Measurements from ENCODE around the gene PKDCC. TPM values are rescaled to one million over a fixed set of nuclear protein-coding genes. Genes with fewer than 3 reads are reported as not detected.
A peak's percentile ranks its signal among the peaks of the same experiment; 100 is the strongest.

Gene PKDCC
- total and polyA plus RNA-seq, 2 donors (not counting 1 experiment from before 2014, with no cell fraction given) = 0.20 to 0.82 TPM

GRCh38 chr2:42101206-42102023 lies 53.6 kb downstream of the PKDCC start:
- Histone ChIP-seq H3K4me1 (ENCODE audit: control insufficient read depth in 2 of 2, insufficient read depth in 2 of 2, low read length in 2 of 2) (peaks cover 91 to 97% of the 10 kb centered on the region in 2 donors), H4K20me1 (ENCODE audit: control insufficient read depth, insufficient read depth, low read length, poor library complexity, severe bottlenecking) (no peaks in the 10 kb centered on the region), H2AFZ (ENCODE audit: insufficient read depth, low read depth, low read length, poor library complexity, severe bottlenecking) (peak overlapping the region; percentile 46), H3K4me2 (replicated peaks; ENCODE audit: low read depth, low read length, poor library complexity, severe bottlenecking) (peak overlapping the region; percentile 94), H3K36me3 (replicated peaks in 1 of 2; ENCODE audit: control extremely low read depth in 1 of 2, control insufficient read depth in 1 of 2, extremely low read depth in 1 of 2, insufficient read depth in 2 of 2, low read length in 1 of 2) (no peaks in the 10 kb centered on the region), H3K9me3 (ENCODE audit: control extremely low read depth in 1 of 3, control insufficient read depth in 2 of 3, insufficient read depth in 1 of 3, low read length in 2 of 3) (peaks cover 0 to 12% (median 6%) of the 10 kb centered on the region in 3 donors), H3K27me3 (replicated peaks in 1 of 4; ENCODE audit: control extremely low read depth in 1 of 4, control insufficient read depth in 3 of 4, insufficient read depth in 4 of 4, low read length in 3 of 4) (no peaks in the 10 kb centered on the region), H3K79me2 (ENCODE audit: control insufficient read depth, insufficient read depth, low read length) (peaks cover 4% of the 10 kb centered on the region), H3K27ac (ENCODE audit: low read length in 2 of 2) (peak overlapping the region; percentile 98 to 99), H3K4me3 (ENCODE audit: control extremely low read depth in 1 of 5, extremely low read depth in 1 of 5, insufficient read depth in 1 of 5, low read depth in 2 of 5, low read length in 4 of 5) (peak overlapping the region; percentile 34 to 70 (median 52)), H3K9ac (ENCODE audit: low read length) (peak overlapping the region; percentile 86)
- Mint-ChIP-seq H3K4me1 (peaks cover 75% of the 10 kb centered on the region), H3K9me3 (ENCODE audit: insufficient read depth) (no peaks in the 10 kb centered on the region), H3K27ac (no peak overlapping the region), H3K4me3 (peak overlapping the region; percentile 88), H3K27me3 (no peaks in the 10 kb centered on the region)
- intact Hi-C loops (cut with micrococcal nuclease) = loop anchor here (1.0 to 10.0 kb wide), 5 partner anchors 17 to 1053 kb away; partner anchors contain the start of genes COX7A2L, EML4 and MTA3
- 7% methylated on average over 77 of the region's 77 CpGs for WGBS (ENCODE audit: insufficient coverage)
- ChIA-PET CTCF (interaction anchor here (1.9 kb wide), 1 partner anchor 95 kb away, joined by 5 read pairs; no protein-coding TSS in a partner anchor), POLR2A (interaction anchor here (0.7 to 1.2 kb wide), 9 partner anchors 16 to 69 kb away, joined by 3 to 20 read pairs (median 4); no protein-coding TSS in a partner anchor)
- TF ChIP-seq EZH2 (IDR thresholded peaks at IDR 0.05; ENCODE audit: borderline replicate concordance, insufficient read depth, low read depth, low read length, poor library complexity, severe bottlenecking) = no peak
- TF ChIP-seq CTCF (IDR thresholded peaks at IDR 0.05) = no peak
- DNase-seq (peak; percentile 81), ATAC-seq (ENCODE audit: low read depth) (peak; percentile 9)
